ENCODE measurements around the gene ZNF516. TPM values are rescaled to one million over a fixed set of nuclear protein-coding genes. Genes with fewer than 3 reads are reported as not detected.

Gene ZNF516
- total and polyA plus RNA-seq, 4 donors, result 2.5 to 12.2 (median 7.6) TPM

DNA sequence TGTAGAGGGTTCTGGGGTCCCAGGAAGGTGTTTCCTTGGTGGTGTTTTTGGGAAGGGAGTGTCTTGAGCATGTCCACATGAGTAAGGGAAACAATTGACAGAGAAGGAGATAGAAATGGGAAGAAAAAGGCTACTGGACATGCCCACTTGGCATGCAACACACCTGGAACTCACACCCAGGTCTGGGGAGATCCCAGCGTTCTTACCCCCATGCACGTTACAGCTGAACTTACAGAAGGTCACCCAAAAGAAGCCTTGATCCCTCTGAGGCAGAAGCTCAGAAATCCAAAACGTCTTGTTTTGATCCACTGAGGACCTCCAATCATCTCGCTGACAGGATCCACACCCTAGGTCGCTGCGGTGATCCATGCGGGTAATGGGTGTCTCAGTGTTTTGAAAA is 142.0 kb downstream of the ZNF516 start:
- H3K4me1 ChIP-seq (ENCODE audit: control insufficient read depth in 4 of 4, insufficient read depth in 4 of 4, low read length in 3 of 4), result peaks cover 3 to 14% (median 7%) of the 10 kb centered on the region in 4 donors
- no peak for DNase-seq (ENCODE audit: low spot score)
- TF ChIP-seq JUND (IDR thresholded peaks at IDR 0.05) (no peak), GABPA (IDR thresholded peaks at IDR 0.05 in 1 of 2, conservative IDR thresholded peaks at IDR 0.05 in 1 of 2) (no peak), HNF4G (IDR thresholded peaks at IDR 0.05) (no peak), NR2F2 (IDR thresholded peaks at IDR 0.05) (no peak), SP1 (IDR thresholded peaks at IDR 0.05) (no peak), EGR1 (IDR thresholded peaks at IDR 0.05; ENCODE audit: low read depth in 2 of 2) (no peak), RXRA (IDR thresholded peaks at IDR 0.05) (no peak), HNF4A (conservative IDR thresholded peaks at IDR 0.05) (no peak), RAD21 (IDR thresholded peaks at IDR 0.05) (no peak), YY1 (IDR thresholded peaks at IDR 0.05) (no peak), FOXA1 (IDR thresholded peaks at IDR 0.05) (no peak), FOXA2 (IDR thresholded peaks at IDR 0.05) (no peak), TAF1 (conservative IDR thresholded peaks at IDR 0.05) (no peak)
- TF ChIP-seq, protein P1, sequence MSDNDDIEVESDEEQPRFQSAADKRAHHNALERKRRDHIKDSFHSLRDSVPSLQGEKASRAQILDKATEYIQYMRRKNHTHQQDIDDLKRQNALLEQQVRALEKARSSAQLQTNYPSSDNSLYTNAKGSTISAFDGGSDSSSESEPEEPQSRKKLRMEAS (IDR thresholded peaks at IDR 0.05), result no peak
- TF ChIP-seq, protein P2, sequence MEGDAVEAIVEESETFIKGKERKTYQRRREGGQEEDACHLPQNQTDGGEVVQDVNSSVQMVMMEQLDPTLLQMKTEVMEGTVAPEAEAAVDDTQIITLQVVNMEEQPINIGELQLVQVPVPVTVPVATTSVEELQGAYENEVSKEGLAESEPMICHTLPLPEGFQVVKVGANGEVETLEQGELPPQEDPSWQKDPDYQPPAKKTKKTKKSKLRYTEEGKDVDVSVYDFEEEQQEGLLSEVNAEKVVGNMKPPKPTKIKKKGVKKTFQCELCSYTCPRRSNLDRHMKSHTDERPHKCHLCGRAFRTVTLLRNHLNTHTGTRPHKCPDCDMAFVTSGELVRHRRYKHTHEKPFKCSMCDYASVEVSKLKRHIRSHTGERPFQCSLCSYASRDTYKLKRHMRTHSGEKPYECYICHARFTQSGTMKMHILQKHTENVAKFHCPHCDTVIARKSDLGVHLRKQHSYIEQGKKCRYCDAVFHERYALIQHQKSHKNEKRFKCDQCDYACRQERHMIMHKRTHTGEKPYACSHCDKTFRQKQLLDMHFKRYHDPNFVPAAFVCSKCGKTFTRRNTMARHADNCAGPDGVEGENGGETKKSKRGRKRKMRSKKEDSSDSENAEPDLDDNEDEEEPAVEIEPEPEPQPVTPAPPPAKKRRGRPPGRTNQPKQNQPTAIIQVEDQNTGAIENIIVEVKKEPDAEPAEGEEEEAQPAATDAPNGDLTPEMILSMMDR (IDR thresholded peaks at IDR 0.05; ENCODE audit: low read depth, low read length, missing input control), result no peak
- TF ChIP-seq, protein P3, sequence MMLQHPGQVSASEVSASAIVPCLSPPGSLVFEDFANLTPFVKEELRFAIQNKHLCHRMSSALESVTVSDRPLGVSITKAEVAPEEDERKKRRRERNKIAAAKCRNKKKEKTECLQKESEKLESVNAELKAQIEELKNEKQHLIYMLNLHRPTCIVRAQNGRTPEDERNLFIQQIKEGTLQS (IDR thresholded peaks at IDR 0.05), result no peak
- TF ChIP-seq, protein P4, sequence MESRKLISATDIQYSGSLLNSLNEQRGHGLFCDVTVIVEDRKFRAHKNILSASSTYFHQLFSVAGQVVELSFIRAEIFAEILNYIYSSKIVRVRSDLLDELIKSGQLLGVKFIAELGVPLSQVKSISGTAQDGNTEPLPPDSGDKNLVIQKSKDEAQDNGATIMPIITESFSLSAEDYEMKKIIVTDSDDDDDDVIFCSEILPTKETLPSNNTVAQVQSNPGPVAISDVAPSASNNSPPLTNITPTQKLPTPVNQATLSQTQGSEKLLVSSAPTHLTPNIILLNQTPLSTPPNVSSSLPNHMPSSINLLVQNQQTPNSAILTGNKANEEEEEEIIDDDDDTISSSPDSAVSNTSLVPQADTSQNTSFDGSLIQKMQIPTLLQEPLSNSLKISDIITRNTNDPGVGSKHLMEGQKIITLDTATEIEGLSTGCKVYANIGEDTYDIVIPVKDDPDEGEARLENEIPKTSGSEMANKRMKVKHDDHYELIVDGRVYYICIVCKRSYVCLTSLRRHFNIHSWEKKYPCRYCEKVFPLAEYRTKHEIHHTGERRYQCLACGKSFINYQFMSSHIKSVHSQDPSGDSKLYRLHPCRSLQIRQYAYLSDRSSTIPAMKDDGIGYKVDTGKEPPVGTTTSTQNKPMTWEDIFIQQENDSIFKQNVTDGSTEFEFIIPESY (IDR thresholded peaks at IDR 0.05), result no peak
- TF ChIP-seq, protein P5, sequence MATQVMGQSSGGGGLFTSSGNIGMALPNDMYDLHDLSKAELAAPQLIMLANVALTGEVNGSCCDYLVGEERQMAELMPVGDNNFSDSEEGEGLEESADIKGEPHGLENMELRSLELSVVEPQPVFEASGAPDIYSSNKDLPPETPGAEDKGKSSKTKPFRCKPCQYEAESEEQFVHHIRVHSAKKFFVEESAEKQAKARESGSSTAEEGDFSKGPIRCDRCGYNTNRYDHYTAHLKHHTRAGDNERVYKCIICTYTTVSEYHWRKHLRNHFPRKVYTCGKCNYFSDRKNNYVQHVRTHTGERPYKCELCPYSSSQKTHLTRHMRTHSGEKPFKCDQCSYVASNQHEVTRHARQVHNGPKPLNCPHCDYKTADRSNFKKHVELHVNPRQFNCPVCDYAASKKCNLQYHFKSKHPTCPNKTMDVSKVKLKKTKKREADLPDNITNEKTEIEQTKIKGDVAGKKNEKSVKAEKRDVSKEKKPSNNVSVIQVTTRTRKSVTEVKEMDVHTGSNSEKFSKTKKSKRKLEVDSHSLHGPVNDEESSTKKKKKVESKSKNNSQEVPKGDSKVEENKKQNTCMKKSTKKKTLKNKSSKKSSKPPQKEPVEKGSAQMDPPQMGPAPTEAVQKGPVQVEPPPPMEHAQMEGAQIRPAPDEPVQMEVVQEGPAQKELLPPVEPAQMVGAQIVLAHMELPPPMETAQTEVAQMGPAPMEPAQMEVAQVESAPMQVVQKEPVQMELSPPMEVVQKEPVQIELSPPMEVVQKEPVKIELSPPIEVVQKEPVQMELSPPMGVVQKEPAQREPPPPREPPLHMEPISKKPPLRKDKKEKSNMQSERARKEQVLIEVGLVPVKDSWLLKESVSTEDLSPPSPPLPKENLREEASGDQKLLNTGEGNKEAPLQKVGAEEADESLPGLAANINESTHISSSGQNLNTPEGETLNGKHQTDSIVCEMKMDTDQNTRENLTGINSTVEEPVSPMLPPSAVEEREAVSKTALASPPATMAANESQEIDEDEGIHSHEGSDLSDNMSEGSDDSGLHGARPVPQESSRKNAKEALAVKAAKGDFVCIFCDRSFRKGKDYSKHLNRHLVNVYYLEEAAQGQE (IDR thresholded peaks at IDR 0.05), result no peak
- no peak overlapping the region for H3K27ac ChIP-seq (ENCODE audit: low read depth in 1 of 2, low read length in 2 of 2)
- no peaks in the 10 kb centered on the region for H3K27me3 ChIP-seq (ENCODE audit: control insufficient read depth in 4 of 4, insufficient read depth in 4 of 4, low read length in 3 of 4)
- 95% methylated on average over 7 of the region's 7 CpGs for WGBS
- H3K9me3 ChIP-seq (ENCODE audit: control insufficient read depth in 4 of 4, low read length in 3 of 4), result peaks cover 0 to 6% (median 0%) of the 10 kb centered on the region in 4 donors
- peaks cover 0 to 7% (median 3%) of the 10 kb centered on the region in 4 donors for H3K36me3 ChIP-seq (ENCODE audit: control insufficient read depth in 4 of 4, insufficient read depth in 3 of 4, low read depth in 1 of 4, low read length in 3 of 4)
- no peak overlapping the region for H3K4me3 ChIP-seq (ENCODE audit: low read depth in 1 of 3, low read length in 3 of 3)
- H3K9ac ChIP-seq (ENCODE audit: low read depth in 1 of 2, low read length in 2 of 2), result no peak overlapping the region

Measured in liver (tissue), 9 donors.